ENCODE measurements around the gene MAP4K4. TPM values are rescaled to one million over a fixed set of nuclear protein-coding genes. Genes with fewer than 3 reads are reported as not detected.

Gene MAP4K4
- total and polyA plus RNA-seq, 2 of the 4 experiments (the other 2 are of a cell fraction), result 89.4 to 124 TPM

GRCh38 chr2:101693991-101694588 lies 3.4 kb upstream of the MAP4K4 start:
- Histone ChIP-seq H2AFZ (replicated peaks; ENCODE audit: low read length, poor library complexity) (no peak overlapping the region), H3K79me1 (ENCODE audit: low read depth in 1 of 2, low read length in 2 of 2) (peaks cover 0 to 6% of the 10 kb centered on the region in 2 experiments; a peak in 2 of 4 replicates), H4K5ac (ENCODE audit: low read depth, low read length) (no peak overlapping the region), H3K14ac (replicated peaks; ENCODE audit: low read depth, low read length) (no peak overlapping the region), H3K27ac (ENCODE audit: insufficient read depth, low read length) (no peak overlapping the region), H2BK15ac (ENCODE audit: low read depth, low read length) (no peak overlapping the region), H2BK120ac (ENCODE audit: low read depth, low read length) (no peak overlapping the region), H3K9ac (ENCODE audit: low read depth, low read length) (no peak overlapping the region), H2BK20ac (ENCODE audit: low read depth, low read length) (no peak overlapping the region), H2BK5ac (ENCODE audit: low read depth, low read length, poor library complexity, severe bottlenecking) (no peak overlapping the region), H3K18ac (ENCODE audit: low read depth, low read length) (no peak overlapping the region), H3K9me3 (ENCODE audit: control insufficient read depth, insufficient read depth, low read length) (no peaks in the 10 kb centered on the region), H3K56ac (ENCODE audit: extremely low read depth, insufficient read depth, low read length) (no peak overlapping the region), H3K4me3 (ENCODE audit: insufficient read depth, low read depth, low read length) (no peak overlapping the region), H3K27me3 (ENCODE audit: control insufficient read depth, insufficient read depth, low read length) (no peaks in the 10 kb centered on the region), H3K4me1 (ENCODE audit: control insufficient read depth, insufficient read depth, low read length) (peaks cover 4% of the 10 kb centered on the region; the same call in 1 of the 2 replicates), H3K4me2 (ENCODE audit: low read depth, low read length) (no peak overlapping the region), H4K20me1 (ENCODE audit: insufficient read depth, low read length) (peaks cover 8% of the 10 kb centered on the region; the same call in 1 of the 2 replicates), H3K36me3 (ENCODE audit: control insufficient read depth, insufficient read depth, low read length) (no peaks in the 10 kb centered on the region), H2AK9ac (replicated peaks; ENCODE audit: low read depth, low read length, poor library complexity) (no peak overlapping the region), H3K23ac (ENCODE audit: low read depth, low read length) (no peak overlapping the region), H4K91ac (ENCODE audit: insufficient read depth, low read depth, low read length) (no peak overlapping the region), H3K4ac (ENCODE audit: low read depth, low read length) (no peak overlapping the region), H4K8ac (ENCODE audit: low read depth in 2 of 2, low read length in 2 of 2) (no peak overlapping the region), H3K9me1 (ENCODE audit: insufficient read depth, low read length) (0 out of 2 replicates have a peak, but pooled peaks cover 4% of the 10 kb centered on the region), H2AK5ac (ENCODE audit: low read depth, low read length) (no peak overlapping the region)
- ATAC-seq (ENCODE audit: low read depth) (no peak), DNase-seq (no peak)
- ChIA-PET POLR2A (ENCODE audit: unreplicated experiment) (interaction anchor here (0.6 kb wide), 1 partner anchor 60 kb away, joined by 3 read pairs; no protein-coding TSS in a partner anchor), CTCF (no interaction called here)
- no peak for TF ChIP-seq RAD21 (IDR thresholded peaks at IDR 0.05; ENCODE audit: low read length)
- no peak for TF ChIP-seq RFX5 (IDR thresholded peaks at IDR 0.05; ENCODE audit: low read depth, low read length)
- TF ChIP-seq, protein P1, sequence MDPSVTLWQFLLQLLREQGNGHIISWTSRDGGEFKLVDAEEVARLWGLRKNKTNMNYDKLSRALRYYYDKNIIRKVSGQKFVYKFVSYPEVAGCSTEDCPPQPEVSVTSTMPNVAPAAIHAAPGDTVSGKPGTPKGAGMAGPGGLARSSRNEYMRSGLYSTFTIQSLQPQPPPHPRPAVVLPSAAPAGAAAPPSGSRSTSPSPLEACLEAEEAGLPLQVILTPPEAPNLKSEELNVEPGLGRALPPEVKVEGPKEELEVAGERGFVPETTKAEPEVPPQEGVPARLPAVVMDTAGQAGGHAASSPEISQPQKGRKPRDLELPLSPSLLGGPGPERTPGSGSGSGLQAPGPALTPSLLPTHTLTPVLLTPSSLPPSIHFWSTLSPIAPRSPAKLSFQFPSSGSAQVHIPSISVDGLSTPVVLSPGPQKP (IDR thresholded peaks at IDR 0.05; ENCODE audit: borderline replicate concordance, low read depth, low read length), result no peak
- no peak for TF ChIP-seq CTCF (conservative IDR thresholded peaks at IDR 0.05; ENCODE audit: low read depth, low read length)
- TF ChIP-seq MAFK (IDR thresholded peaks at IDR 0.05; ENCODE audit: low read depth, low read length), result no peak
- TF ChIP-seq BHLHE40 (IDR thresholded peaks at IDR 0.05; ENCODE audit: low read depth, low read length), result no peak
- no peak for TF ChIP-seq FOS (IDR thresholded peaks at IDR 0.05; ENCODE audit: low read depth, low read length)
- TF ChIP-seq MAZ (IDR thresholded peaks at IDR 0.05; ENCODE audit: borderline replicate concordance, low read depth, low read length), result no peak
- TF ChIP-seq MXI1 (IDR thresholded peaks at IDR 0.05; ENCODE audit: borderline replicate concordance, low read depth, low read length), result no peak
- TF ChIP-seq NFE2L2 (IDR thresholded peaks at IDR 0.05; ENCODE audit: low read depth, low read length), result no peak
- TF ChIP-seq CHD1 (IDR thresholded peaks at IDR 0.05; ENCODE audit: low read depth, low read length), result no peak
- TF ChIP-seq CEBPB (IDR thresholded peaks at IDR 0.05; ENCODE audit: low read depth, low read length), result no peak
- no peak for TF ChIP-seq SMC3 (IDR thresholded peaks at IDR 0.05; ENCODE audit: low read depth, low read length)
- TF ChIP-seq USF2 (IDR thresholded peaks at IDR 0.05; ENCODE audit: low read depth, low read length), result no peak
- no peak for TF ChIP-seq POLR2A (IDR thresholded peaks at IDR 0.05; ENCODE audit: low read depth, low read length)
- TF ChIP-seq RCOR1 (IDR thresholded peaks at IDR 0.05; ENCODE audit: insufficient replicate concordance, low read length), result no peak
- in situ Hi-C loops (cut with MboI; ENCODE audit: low sequenced_read_pairs), result loop anchor here (25.0 kb wide), 1 partner anchor 182 kb away; no protein-coding TSS in a partner anchor
- intact Hi-C loops (cut with micrococcal nuclease), result no loop called here
- dilution Hi-C loops (cut with HindIII; ENCODE audit: low sequenced_read_pairs, unreplicated experiment), result no loop called here
- no CpG with 5 or more reads among the region's 3 CpGs for WGBS, 2 experiments (ENCODE audit: extremely low coverage in 2 of 2, insufficient read length in 1 of 2)
- BruUV-seq (replicated peaks), result no TSS peak
